HEK293T (cell line): ENCODE results near the gene GPRC5D.

ENCODE experiments used
- CTCF ChIA-PET: fragments of 350-600 bp; formaldehyde crosslinking; extraction: SDS; loops from one replicate; lab custom pipeline; 2021; ENCODE audit warnings: antibody characterized with exemption, inconsistent platforms; lab: Yijun Ruan, JAX
- POLR2A ChIA-PET: fragments of 350-600 bp; formaldehyde crosslinking; extraction: SDS; loops from one replicate; lab custom pipeline; 2020; ENCODE audit warnings: antibody characterized with exemption, inconsistent platforms; lab: Yijun Ruan, JAX
- DNase-seq: peaks from one replicate; pipeline ENCODE4 v3.0.0; 2012; ENCODE audit warnings: mixed read lengths; ENCODE audit errors: extremely low spot score
- ARNT ChIP-seq: fragments of 450-650 bp; IDR thresholded peaks from 2 replicates; pipeline ENCODE4 v1.6.1; 2017; ENCODE audit warnings: mild to moderate bottlenecking
- BHLHE40 ChIP-seq: fragments of 450-650 bp; IDR thresholded peaks from 2 replicates; pipeline ENCODE4 v1.6.1; 2016; ENCODE audit warnings: mild to moderate bottlenecking, moderate library complexity, borderline replicate concordance
- CTBP1 ChIP-seq: fragments of 450-650 bp; IDR thresholded peaks from 2 replicates; pipeline ENCODE4 v1.6.1; 2016; ENCODE audit warnings: borderline replicate concordance
- ELF4 ChIP-seq: fragments of 450-650 bp; IDR thresholded peaks from 2 replicates; pipeline ENCODE4 v1.6.1; 2017; ENCODE audit warnings: antibody characterized with exemption
- FOXA1 ChIP-seq: fragments of 450-650 bp; IDR thresholded peaks from 2 replicates; pipeline ENCODE4 v1.6.1; 2016; ENCODE audit warnings: mild to moderate bottlenecking
- FOXK2 ChIP-seq: fragments of 450-650 bp; IDR thresholded peaks from 2 replicates; pipeline ENCODE4 v1.6.1; 2016; ENCODE audit warnings: mild to moderate bottlenecking
- FOXM1 ChIP-seq: fragments of 450-650 bp; IDR thresholded peaks from 2 replicates; pipeline ENCODE4 v1.6.1; 2017; ENCODE audit warnings: mild to moderate bottlenecking, borderline replicate concordance
- HDGF ChIP-seq: fragments of 450-650 bp; IDR thresholded peaks from 2 replicates; pipeline ENCODE4 v1.6.1; 2017; ENCODE audit warnings: antibody characterized with exemption, borderline replicate concordance
- L3MBTL2 ChIP-seq: fragments of 450-650 bp; conservative IDR thresholded peaks from 2 replicates; pipeline ENCODE4 v1.6.1; 2016; ENCODE audit warnings: mild to moderate bottlenecking
- LEF1 ChIP-seq: fragments of 450-650 bp; IDR thresholded peaks from 2 replicates; pipeline ENCODE4 v1.6.1; 2017; ENCODE audit warnings: mild to moderate bottlenecking, borderline replicate concordance
- NFRKB ChIP-seq: fragments of 450-650 bp; IDR thresholded peaks from 2 replicates; pipeline ENCODE4 v1.6.1; 2016; ENCODE audit warnings: mild to moderate bottlenecking, moderate library complexity
- PKNOX1 ChIP-seq: fragments of 450-650 bp; IDR thresholded peaks from 2 replicates; pipeline ENCODE4 v1.6.1; 2016
- SP1 ChIP-seq: fragments of 450-650 bp; IDR thresholded peaks from 2 replicates; pipeline ENCODE4 v1.6.1; 2017
- SUZ12 ChIP-seq: fragments of 450-650 bp; IDR thresholded peaks from 2 replicates; pipeline ENCODE4 v1.6.1; 2016; ENCODE audit warnings: mild to moderate bottlenecking
- TARDBP ChIP-seq: fragments of 450-650 bp; IDR thresholded peaks from 2 replicates; pipeline ENCODE4 v1.6.1; 2016
- ZNF384 ChIP-seq: fragments of 450-650 bp; IDR thresholded peaks from 2 replicates; pipeline ENCODE4 v1.6.1; 2016

Gene GPRC5D

GRCh38 chr12:12947902-12948301, 4.1 kb downstream of the GPRC5D start:
- TF ChIP-seq L3MBTL2, result no peak
- TF ChIP-seq ZNF384, result no peak
- no peak for TF ChIP-seq PKNOX1
- TF ChIP-seq ELF4, result no peak
- TF ChIP-seq FOXM1, result no peak
- TF ChIP-seq SUZ12, result no peak
- TF ChIP-seq LEF1, result no peak
- no peak for TF ChIP-seq ARNT
- no peak for TF ChIP-seq FOXK2
- no peak for TF ChIP-seq FOXA1
- TF ChIP-seq TARDBP, result no peak
- no peak for TF ChIP-seq SP1
- TF ChIP-seq BHLHE40, result no peak
- TF ChIP-seq HDGF, result no peak
- TF ChIP-seq NFRKB, result no peak
- no peak for TF ChIP-seq CTBP1
- ChIA-PET POLR2A (no interaction called here), CTCF (no interaction called here)
- no peak for DNase-seq

- POLR2A ChIA-PET, result no interaction called here
- no peak for DNase-seq
These were observed 5.1 kb downstream of the GPRC5D start for GRCh38 chr12:12946686-12947355.

GRCh38 chr12:12945591-12945990, 6.4 kb downstream of the GPRC5D start:
- ChIA-PET POLR2A (no interaction called here), CTCF (no interaction called here)
- no peak for DNase-seq
- TF ChIP-seq FOXM1 (no peak), ZNF384 (no peak), BHLHE40 (no peak), LEF1 (no peak), FOXA1 (no peak), CTBP1 (no peak), L3MBTL2 (no peak), TARDBP (no peak), ARNT (no peak), FOXK2 (no peak), HDGF (no peak), PKNOX1 (no peak), NFRKB (no peak), SUZ12 (no peak), ELF4 (no peak), SP1 (no peak)

More at GRCh38 chr12:12946686-12947355, 5.1 kb downstream of the GPRC5D start:
- TF ChIP-seq HDGF (no peak), FOXA1 (no peak), BHLHE40 (no peak), NFRKB (no peak), FOXK2 (no peak), ARNT (no peak)
- CTCF ChIA-PET, result interaction anchor here (0.6 kb wide), 1 partner anchor 105 kb away, joined by 3 read pairs; no protein-coding TSS in a partner anchor

- ChIA-PET CTCF (interaction anchor here (0.7 to 1.1 kb wide), 2 partner anchors 17 to 30 kb away, joined by 3 to 6 read pairs; no protein-coding TSS in a partner anchor), POLR2A (no interaction called here)
- DNase-seq, result no peak
These were observed 8.2 kb downstream of the GPRC5D start for GRCh38 chr12:12943586-12944260.

More at GRCh38 chr12:12943586-12944260, 8.2 kb downstream of the GPRC5D start:
- TF ChIP-seq ELF4, result no peak
- TF ChIP-seq CTBP1, result no peak
- no peak for TF ChIP-seq LEF1
- TF ChIP-seq SUZ12, result no peak
- no peak for TF ChIP-seq NFRKB
- TF ChIP-seq BHLHE40, result no peak
- no peak for TF ChIP-seq HDGF
- TF ChIP-seq FOXK2, result no peak
- TF ChIP-seq PKNOX1, result no peak
- TF ChIP-seq FOXM1, result no peak
- no peak for TF ChIP-seq L3MBTL2
- no peak for TF ChIP-seq SP1
- no peak for TF ChIP-seq ARNT
- no peak for TF ChIP-seq ZNF384
- TF ChIP-seq TARDBP, result no peak
- TF ChIP-seq FOXA1, result no peak
